Measurements from ENCODE around the gene CYP2S1.
"Not testable (repeated sequence)": the region's sequence is repeated elsewhere in the genome, so short reads cannot be mapped to it uniquely, and the experiment has no call there.

GRCh38 chr19:41204338-41204737 is 11.3 kb downstream of the CYP2S1 start:
- TF ChIP-seq CTCF (IDR thresholded peaks at IDR 0.05) (peak; percentile 80 to 93 (median 90)), POLR2AphosphoS5 (IDR thresholded peaks at IDR 0.05) (peak in 2 of 3 donors; percentile 42)
- TF ChIP-seq POLR2A (IDR thresholded peaks at IDR 0.05), result not testable (repeated sequence)

All from breast epithelium (tissue), 3 donors.